Tibial nerve (tissue), 4 donors: ENCODE results near the gene PLS1. TPM values are rescaled to one million over a fixed set of nuclear protein-coding genes. Genes with fewer than 3 reads are reported as not detected.

Experiments
- DNase-seq, 2 donors: peaks; one replicate each; pipeline ENCODE4 v3.0.0-alpha.2; 2019; ENCODE audit warnings: low spot score in 2 of 2
- H3K27ac ChIP-seq, 4 donors: fragments of 200-600 bp; sonication (generic) in 3 of 4; one replicate each; pipeline ENCODE4 v1.5.1; 2017 to 2019; ENCODE audit warnings: mild to moderate bottlenecking in 1 of 4
- H3K27me3 ChIP-seq, 2 donors: fragments of 200-600 bp; sonication (generic) in 1 of 2; one replicate each; pipeline versions ENCODE4 v1.5.1 to v1.6.0; 2017 to 2019
- H3K36me3 ChIP-seq, 3 donors: fragments of 200-600 bp; sonication (generic); one replicate each; pipeline ENCODE4 v1.5.1; 2018 to 2019
- H3K4me1 ChIP-seq, 4 donors: fragments of 200-600 bp; sonication (generic) in 3 of 4; one replicate each; pipeline ENCODE4 v1.5.1; 2017 to 2019
- H3K4me3 ChIP-seq, 4 donors: fragments of 200-600 bp; sonication (generic) in 3 of 4; one replicate each; pipeline ENCODE4 v1.5.1; 2017 to 2019; ENCODE audit warnings: mild to moderate bottlenecking in 1 of 4, moderate library complexity in 1 of 4
- H3K9me3 ChIP-seq, 4 donors: fragments of 200-600 bp; sonication (generic) in 3 of 4; one replicate each; pipeline ENCODE4 v1.5.1; 2017 to 2019
- EP300 ChIP-seq, 2 donors: sonication (generic); formaldehyde crosslinking; IDR thresholded peaks; one replicate each; pipeline ENCODE4 v1.6.1; 2017; ENCODE audit warnings: antibody characterized with exemption in 2 of 2, mild to moderate bottlenecking in 1 of 2
- POLR2A ChIP-seq, 2 donors: fragments of 450-650 bp; IDR thresholded peaks; one replicate each; pipeline ENCODE4 v1.6.1; 2017; ENCODE audit warnings: antibody characterized with exemption in 2 of 2, mild to moderate bottlenecking in 2 of 2, moderate library complexity in 2 of 2
- WGBS, 2 donors: methylation state at CpG; one replicate each; pipeline ENCODE4 v1.1.5; 2018; 5-methylcytosine and 5-hydroxymethylcytosine counted together
- total RNA-seq, 4 donors: library from RNA; depleted of rRNA; stranded (reverse); fragments of >200 nt; gene quantifications; one replicate each; pipeline ENCODE4 v1.1.0, GENCODE V29; 2016
- TF ChIP-seq, protein P1 (sequence below), 5 experiments: fragments of 200-600 bp in 3 of 5; fragments of 450-650 bp in 2 of 5; sonication (generic) in 3 of 5; IDR thresholded peaks; one replicate each; pipeline ENCODE4 v1.5.1; 2016 to 2019; ENCODE audit warnings: antibody characterized with exemption in 5 of 5, mild to moderate bottlenecking in 3 of 5, moderate library complexity in 2 of 5

Gene PLS1
- total RNA-seq, 4 donors from 2014 or later = 0.66 to 3.6 (median 0.90) TPM; not detected in 1

DNA sequence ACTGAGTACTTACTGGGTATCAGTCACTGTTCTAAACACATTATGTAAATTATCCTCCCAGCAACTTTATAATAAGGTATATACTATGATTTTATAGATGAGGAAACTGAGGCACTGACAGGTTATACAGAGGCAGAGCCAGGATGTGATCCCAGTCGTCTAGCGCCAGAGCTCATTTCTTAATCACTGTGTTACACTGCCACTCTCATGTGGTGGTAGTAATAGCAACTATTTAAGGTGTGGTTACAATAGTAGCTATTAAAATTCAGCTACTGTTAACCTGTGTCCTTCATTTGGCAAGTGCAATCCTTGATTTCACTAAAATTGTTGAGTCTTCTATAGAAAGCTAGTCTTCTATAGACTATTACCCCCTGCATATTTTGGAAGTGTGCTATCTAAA, 84.5 kb downstream of the PLS1 start:
- H3K4me3 ChIP-seq = no peak overlapping the region
- TF ChIP-seq, protein P1, sequence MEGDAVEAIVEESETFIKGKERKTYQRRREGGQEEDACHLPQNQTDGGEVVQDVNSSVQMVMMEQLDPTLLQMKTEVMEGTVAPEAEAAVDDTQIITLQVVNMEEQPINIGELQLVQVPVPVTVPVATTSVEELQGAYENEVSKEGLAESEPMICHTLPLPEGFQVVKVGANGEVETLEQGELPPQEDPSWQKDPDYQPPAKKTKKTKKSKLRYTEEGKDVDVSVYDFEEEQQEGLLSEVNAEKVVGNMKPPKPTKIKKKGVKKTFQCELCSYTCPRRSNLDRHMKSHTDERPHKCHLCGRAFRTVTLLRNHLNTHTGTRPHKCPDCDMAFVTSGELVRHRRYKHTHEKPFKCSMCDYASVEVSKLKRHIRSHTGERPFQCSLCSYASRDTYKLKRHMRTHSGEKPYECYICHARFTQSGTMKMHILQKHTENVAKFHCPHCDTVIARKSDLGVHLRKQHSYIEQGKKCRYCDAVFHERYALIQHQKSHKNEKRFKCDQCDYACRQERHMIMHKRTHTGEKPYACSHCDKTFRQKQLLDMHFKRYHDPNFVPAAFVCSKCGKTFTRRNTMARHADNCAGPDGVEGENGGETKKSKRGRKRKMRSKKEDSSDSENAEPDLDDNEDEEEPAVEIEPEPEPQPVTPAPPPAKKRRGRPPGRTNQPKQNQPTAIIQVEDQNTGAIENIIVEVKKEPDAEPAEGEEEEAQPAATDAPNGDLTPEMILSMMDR (IDR thresholded peaks at IDR 0.05) = no peak
- no peak for TF ChIP-seq POLR2A (IDR thresholded peaks at IDR 0.05)
- TF ChIP-seq EP300 (IDR thresholded peaks at IDR 0.05) = no peak
- no peaks in the 10 kb centered on the region for H3K4me1 ChIP-seq
- no peaks in the 10 kb centered on the region for H3K36me3 ChIP-seq
- no peaks in the 10 kb centered on the region for H3K9me3 ChIP-seq
- H3K27me3 ChIP-seq = no peaks in the 10 kb centered on the region
- 67 to 76% methylated on average over 2 of the region's 2 CpGs for WGBS, 2 donors
- H3K27ac ChIP-seq = no peak overlapping the region
- DNase-seq = no peak

DNA sequence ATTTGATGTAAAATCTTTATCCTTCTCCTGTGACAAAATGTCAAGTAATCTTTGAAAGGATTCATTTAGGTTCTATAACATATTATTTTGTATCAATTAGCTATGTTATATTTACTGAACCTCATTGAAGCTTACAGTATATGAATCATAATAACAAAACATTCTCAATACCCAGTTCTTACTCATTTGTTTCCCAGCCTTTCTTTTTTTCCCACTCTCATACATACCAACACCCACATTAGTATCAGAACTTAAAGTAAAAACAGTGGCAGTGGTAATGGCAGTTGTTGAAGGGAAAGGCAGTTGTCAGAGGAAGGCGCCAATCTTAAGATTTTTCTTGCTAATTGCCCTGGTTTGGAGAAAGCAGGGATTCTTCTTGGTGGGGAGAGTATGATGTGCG, 94.4 kb downstream of the PLS1 start:
- TF ChIP-seq EP300 (IDR thresholded peaks at IDR 0.05) (no peak), POLR2A (IDR thresholded peaks at IDR 0.05) (no peak)
- TF ChIP-seq, protein P1 (IDR thresholded peaks at IDR 0.05) = no peak
- Histone ChIP-seq H3K27me3 (no peaks in the 10 kb centered on the region), H3K27ac (no peak overlapping the region), H3K4me3 (no peak overlapping the region), H3K36me3 (no peaks in the 10 kb centered on the region), H3K9me3 (no peaks in the 10 kb centered on the region), H3K4me1 (no peaks in the 10 kb centered on the region)
- 61 to 87% methylated on average over 2 of the region's 2 CpGs for WGBS, 2 donors
- no peak for DNase-seq

DNA sequence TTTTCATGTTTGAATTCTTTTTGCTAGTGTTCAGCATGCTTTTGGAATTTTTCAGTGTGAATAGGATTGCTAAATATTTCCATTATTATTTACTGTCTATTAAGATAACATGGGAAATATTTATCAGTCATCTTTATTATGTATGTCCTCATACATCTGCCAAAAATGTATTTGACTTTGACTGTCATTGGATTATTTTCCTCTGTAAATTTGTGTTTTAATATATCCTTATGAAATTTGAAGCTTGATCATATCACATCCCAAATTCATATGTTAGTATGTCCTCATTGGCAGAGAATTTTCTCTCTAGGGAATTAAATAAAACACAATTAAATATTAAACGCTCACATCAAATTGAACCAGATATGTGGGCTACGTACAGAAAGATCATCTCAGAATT, 95.3 kb downstream of the PLS1 start:
- no peak overlapping the region for H3K4me3 ChIP-seq
- H3K36me3 ChIP-seq = no peaks in the 10 kb centered on the region
- WGBS, 2 donors = 73 to 82% methylated on average over 2 of the region's 2 CpGs
- no peaks in the 10 kb centered on the region for H3K9me3 ChIP-seq
- TF ChIP-seq, protein P1 (IDR thresholded peaks at IDR 0.05) = no peak
- TF ChIP-seq EP300 (IDR thresholded peaks at IDR 0.05) = no peak
- no peak for TF ChIP-seq POLR2A (IDR thresholded peaks at IDR 0.05)
- H3K4me1 ChIP-seq = no peaks in the 10 kb centered on the region
- H3K27me3 ChIP-seq = no peaks in the 10 kb centered on the region
- no peak overlapping the region for H3K27ac ChIP-seq
- no peak for DNase-seq

- no peak for DNase-seq
- no peaks in the 10 kb centered on the region for H3K36me3 ChIP-seq
- no peaks in the 10 kb centered on the region for H3K27me3 ChIP-seq
- no peak overlapping the region for H3K4me3 ChIP-seq
- TF ChIP-seq EP300 (IDR thresholded peaks at IDR 0.05) (no peak), POLR2A (IDR thresholded peaks at IDR 0.05) (no peak)
- TF ChIP-seq, protein P1 (IDR thresholded peaks at IDR 0.05) = no peak
- WGBS, 2 donors = 89 to 92% methylated on average over 7 of the region's 7 CpGs
- no peak overlapping the region for H3K27ac ChIP-seq
- H3K9me3 ChIP-seq = no peaks in the 10 kb centered on the region
- no peaks in the 10 kb centered on the region for H3K4me1 ChIP-seq
These were observed 97.1 kb downstream of the PLS1 start for GRCh38 chr3:142693136-142693853.

GRCh38 chr3:142694225-142694624, 98.0 kb downstream of the PLS1 start:
- no peak for DNase-seq
- TF ChIP-seq POLR2A (IDR thresholded peaks at IDR 0.05) (no peak), EP300 (IDR thresholded peaks at IDR 0.05) (no peak)
- TF ChIP-seq, protein P1 (IDR thresholded peaks at IDR 0.05) = no peak
- Histone ChIP-seq H3K9me3 (no peaks in the 10 kb centered on the region), H3K4me3 (no peak overlapping the region), H3K27me3 (no peaks in the 10 kb centered on the region), H3K36me3 (no peaks in the 10 kb centered on the region), H3K4me1 (no peaks in the 10 kb centered on the region), H3K27ac (no peak overlapping the region)
- WGBS, 2 donors = 95% methylated on average over 1 of the region's 1 CpG
